NCI-H82 (cell line): Measurements from ENCODE around the gene CASP2.

ENCODE experiments used
- DNase-seq: peaks from one replicate; lab custom pipeline; 2025; lab: John Stamatoyannopoulos, UW

CASP2 gene

DNA sequence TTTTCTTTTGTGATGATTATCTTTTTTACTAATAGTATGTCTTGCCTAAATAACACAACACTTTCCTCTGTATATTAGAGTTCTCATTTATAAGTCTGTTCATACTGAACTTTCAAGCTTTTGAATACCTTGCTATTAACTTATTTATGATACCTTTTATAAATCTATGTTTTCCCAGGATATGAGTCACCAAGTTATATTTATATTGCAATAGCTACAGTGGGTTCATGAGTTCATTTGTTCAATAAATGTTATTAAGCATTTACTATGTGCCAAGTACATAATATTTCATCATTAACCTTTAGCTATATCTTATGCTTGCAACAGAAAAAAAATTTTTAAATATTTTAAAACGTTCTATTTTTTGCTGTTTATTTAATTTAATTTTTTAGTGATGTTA, 46.1 kb downstream of the CASP2 start:
- no peak for DNase-seq

- no peak for DNase-seq
Measured at GRCh38 chr7:143337216-143337615, 49.1 kb downstream of the CASP2 start.

DNA sequence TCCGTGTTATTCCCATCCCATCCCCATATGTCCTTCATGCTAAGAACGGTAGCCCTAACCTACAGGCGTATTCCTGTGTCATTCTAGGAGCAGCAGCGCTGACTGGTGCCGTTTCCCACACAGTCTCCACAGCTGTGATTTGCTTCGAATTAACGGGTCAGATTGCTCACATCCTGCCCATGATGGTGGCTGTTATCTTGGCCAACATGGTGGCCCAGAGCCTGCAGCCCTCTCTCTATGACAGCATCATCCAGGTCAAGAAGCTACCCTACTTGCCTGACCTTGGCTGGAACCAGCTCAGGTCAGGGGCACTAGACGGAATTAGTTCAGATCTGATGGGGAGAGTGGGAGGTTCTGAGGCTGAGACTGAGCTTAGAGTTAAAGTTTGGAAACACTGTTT, 53.7 kb downstream of the CASP2 start:
- DNase-seq, result no peak

GRCh38 chr7:143343596-143343995, 55.4 kb downstream of the CASP2 start:
- DNase-seq, result no peak

GRCh38 chr7:143345428-143345900, 57.3 kb downstream of the CASP2 start:
- peak; percentile 82 for DNase-seq

DNA sequence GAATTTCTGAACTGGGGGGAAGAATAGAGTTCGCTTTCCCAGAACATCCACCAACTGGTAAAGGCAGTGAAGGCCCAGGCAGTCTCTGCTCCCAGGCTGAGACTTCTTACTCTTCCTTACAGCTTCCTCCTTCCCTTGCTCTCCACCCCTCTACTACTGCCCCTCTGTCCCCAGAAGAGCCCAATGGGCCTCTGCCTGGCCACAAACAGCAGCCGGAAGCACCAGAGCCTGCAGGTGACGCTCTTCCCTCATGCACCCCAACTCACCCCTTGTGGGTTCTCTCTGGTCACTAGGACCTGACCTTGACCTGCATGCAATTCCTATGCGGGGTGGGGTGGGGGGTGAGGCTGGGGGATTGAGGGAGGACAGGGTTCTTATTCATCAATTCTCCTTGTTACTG, 57.9 kb downstream of the CASP2 start:
- DNase-seq, result no peak

DNA sequence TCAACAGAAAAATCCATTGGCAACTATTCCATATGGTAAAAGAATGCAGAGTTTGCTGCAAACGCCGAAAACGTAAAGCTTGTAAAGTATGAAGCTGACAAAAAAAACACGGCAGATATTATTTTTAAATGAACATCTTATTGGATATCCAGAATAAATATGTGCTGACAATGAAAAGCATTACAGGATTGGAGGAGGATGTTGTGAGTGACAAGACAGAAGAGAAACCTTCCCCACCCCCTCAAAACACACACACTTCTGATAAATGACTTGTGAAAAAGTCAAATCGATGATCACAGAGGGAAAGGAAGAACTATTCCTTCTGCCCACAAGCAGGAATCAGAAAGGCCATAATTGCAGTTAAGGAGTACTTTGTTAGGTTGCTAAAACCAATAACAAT, 59.8 kb downstream of the CASP2 start:
- DNase-seq, result no peak

DNA sequence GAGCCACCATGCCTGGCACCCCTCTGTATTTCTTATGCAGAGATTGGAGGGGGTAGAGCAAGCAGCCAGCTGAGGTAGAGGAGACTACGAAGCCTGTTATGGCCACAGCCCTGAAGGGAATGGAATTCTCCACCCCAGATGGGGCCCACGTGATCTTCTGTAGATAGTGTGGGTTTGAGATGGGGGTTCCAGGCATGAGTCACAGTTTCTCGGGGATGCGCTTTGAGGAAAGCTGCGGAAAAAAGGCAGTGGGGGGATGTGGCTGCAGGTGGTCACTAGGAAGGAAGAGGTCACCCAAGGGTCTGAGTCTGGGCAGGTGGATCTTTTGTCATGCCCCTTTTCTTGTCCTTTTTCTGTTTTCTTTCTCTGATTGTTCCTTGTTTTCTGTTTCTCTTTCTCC, 62.9 kb downstream of the CASP2 start:
- no peak for DNase-seq

DNA sequence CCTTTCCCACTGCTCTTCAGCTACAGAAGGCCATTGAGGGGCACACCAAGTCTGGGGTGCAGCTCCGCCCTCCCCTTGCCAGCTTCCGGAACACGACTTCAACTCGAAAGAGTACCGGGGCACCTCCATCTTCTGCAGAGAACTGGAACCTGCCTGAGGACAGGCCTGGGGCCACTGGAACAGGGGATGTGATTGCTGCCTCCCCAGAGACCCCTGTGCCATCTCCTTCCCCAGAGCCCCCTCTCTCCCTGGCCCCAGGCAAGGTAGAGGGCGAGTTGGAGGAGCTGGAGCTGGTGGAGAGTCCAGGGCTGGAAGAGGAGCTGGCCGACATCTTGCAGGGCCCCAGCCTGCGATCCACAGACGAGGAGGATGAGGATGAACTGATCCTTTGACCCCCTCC, 63.4 kb downstream of the CASP2 start:
- DNase-seq, result no peak

GRCh38 chr7:143352531-143353002, 64.4 kb downstream of the CASP2 start:
- no peak for DNase-seq

- no peak for DNase-seq
Measured at GRCh38 chr7:143354376-143354775, 66.2 kb downstream of the CASP2 start.

DNA sequence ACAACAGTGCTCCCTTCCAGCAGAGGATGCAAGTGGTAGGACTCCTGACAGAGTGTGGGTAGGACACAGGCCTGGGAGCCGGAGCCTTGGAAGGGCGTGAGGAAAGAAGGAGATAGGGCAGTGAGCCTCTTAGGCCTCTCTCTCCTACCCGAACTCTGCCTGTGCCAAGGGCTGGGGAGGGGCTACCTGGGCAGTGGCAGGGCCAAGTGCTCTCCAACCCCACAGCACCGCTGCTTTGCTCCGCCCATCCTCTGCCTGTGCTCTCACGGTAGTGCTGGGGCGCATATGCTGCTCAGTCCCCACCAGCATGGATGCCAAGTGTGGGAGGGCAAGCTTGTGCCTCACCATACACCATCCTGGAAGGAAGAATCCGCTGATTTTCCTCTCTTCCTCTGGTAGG, 66.8 kb downstream of the CASP2 start:
- DNase-seq, result no peak

- DNase-seq, result no peak
Measured at GRCh38 chr7:143355450-143356385, 67.6 kb downstream of the CASP2 start.

DNA sequence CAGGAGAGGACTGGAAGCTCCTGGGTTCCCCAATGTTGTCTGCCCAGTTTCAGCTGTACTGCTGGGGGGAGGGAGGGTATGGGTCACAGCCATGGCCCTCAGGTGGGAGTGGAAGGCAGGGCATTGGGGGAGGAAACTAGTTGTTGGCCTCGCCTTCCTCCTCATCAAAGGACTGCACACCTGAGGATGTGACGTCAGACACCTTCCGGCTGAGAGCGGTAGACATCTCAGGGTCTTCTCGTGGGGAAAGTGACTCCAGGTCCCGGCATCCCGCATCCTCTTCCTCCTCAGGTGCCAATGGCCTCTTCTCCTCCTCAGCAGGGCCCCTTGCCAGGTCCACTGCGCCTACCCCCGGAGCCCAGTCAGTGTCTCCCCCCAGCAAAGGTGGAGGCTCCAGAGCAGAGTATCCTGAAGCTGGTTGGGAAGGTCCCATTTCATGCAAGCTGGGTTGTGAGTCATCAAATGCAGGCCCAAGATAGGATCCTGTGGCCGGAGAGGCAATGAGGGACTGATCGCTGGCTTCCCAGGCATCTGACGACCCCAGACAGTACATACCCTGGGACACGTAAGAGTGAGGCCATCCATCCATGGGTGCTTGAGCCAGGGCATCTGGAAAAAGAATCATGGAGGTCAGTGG, 68.4 kb downstream of the CASP2 start:
- DNase-seq, result no peak
